H9 (cell line): Measurements from ENCODE around the gene SLC13A1. TPM values are rescaled to one million over a fixed set of nuclear protein-coding genes. Genes with fewer than 3 reads are reported as not detected.

Experiments
- DNase-seq: peaks from one replicate; pipeline ENCODE4 v3.0.0-alpha.2; 2017
- H2AFZ ChIP-seq: one replicate; pipeline ENCODE4 v1.6.1; 2013; ENCODE audit warnings: mild to moderate bottlenecking, low read length, control low read depth, moderate library complexity
- H2AK5ac ChIP-seq: 2 replicates; pipeline ENCODE4 v1.6.1; 2013; ENCODE audit warnings: low read length, control low read depth, mixed read lengths; ENCODE audit not compliant: insufficient read length
- H2BK120ac ChIP-seq: one replicate; pipeline ENCODE4 v1.6.1; 2013; ENCODE audit warnings: low read depth, mild to moderate bottlenecking, low read length, control low read depth, inconsistent platforms; ENCODE audit not compliant: poor library complexity, severe bottlenecking
- H2BK12ac ChIP-seq: 2 replicates; pipeline ENCODE4 v1.6.1; 2013; ENCODE audit warnings: low read length, control low read depth, mixed read lengths, low read depth; ENCODE audit not compliant: insufficient read length
- H2BK15ac ChIP-seq: 2 replicates; pipeline ENCODE4 v1.6.1; 2013; ENCODE audit warnings: low read depth, low read length, control low read depth
- H2BK20ac ChIP-seq: one replicate; pipeline ENCODE4 v1.6.1; 2013; ENCODE audit warnings: low read depth, mild to moderate bottlenecking, low read length, control low read depth, inconsistent platforms; ENCODE audit not compliant: poor library complexity, severe bottlenecking
- H2BK5ac ChIP-seq: 2 replicates; pipeline ENCODE4 v1.6.1; 2013; ENCODE audit warnings: low read length, control low read depth, mixed read lengths; ENCODE audit not compliant: insufficient read length
- H3K14ac ChIP-seq: 2 replicates; pipeline ENCODE4 v1.6.1; 2013; ENCODE audit warnings: low read length, control low read depth; ENCODE audit not compliant: insufficient read depth
- H3K18ac ChIP-seq: 2 replicates; pipeline ENCODE4 v1.6.1; 2013; ENCODE audit warnings: low read depth, mild to moderate bottlenecking, mixed read lengths, low read length, control low read depth; ENCODE audit not compliant: insufficient read length
- H3K23ac ChIP-seq: 2 replicates; pipeline ENCODE4 v1.6.1; 2013; ENCODE audit warnings: low read length, control low read depth, mixed read lengths, low read depth; ENCODE audit not compliant: insufficient read length
- H3K23me2 ChIP-seq: 2 replicates; pipeline ENCODE4 v1.6.1; 2013; ENCODE audit warnings: low read depth, mild to moderate bottlenecking, mixed read lengths, low read length, control low read depth; ENCODE audit not compliant: insufficient read length, poor library complexity, severe bottlenecking
- H3K27ac ChIP-seq: 2 replicates; pipeline ENCODE4 v1.5.1; 2013; ENCODE audit warnings: low read length, control low read depth, mixed read lengths, low read depth; ENCODE audit not compliant: insufficient read length
- H3K27me3 ChIP-seq: 2 replicates; pipeline ENCODE4 v1.6.1; 2013; ENCODE audit warnings: low read length, control low read depth, inconsistent platforms; ENCODE audit not compliant: insufficient read depth
- H3K4ac ChIP-seq: 2 replicates; pipeline ENCODE4 v1.6.1; 2013; ENCODE audit warnings: low read depth, mild to moderate bottlenecking, control low read depth, inconsistent platforms, low read length, moderate library complexity
- H3K4me1 ChIP-seq: 2 replicates; pipeline ENCODE4 v1.6.1; 2013; ENCODE audit warnings: low read length, control low read depth, inconsistent platforms; ENCODE audit not compliant: insufficient read depth
- H3K4me2 ChIP-seq: 2 replicates; pipeline ENCODE4 v1.6.1; 2013; ENCODE audit warnings: low read length, control low read depth, mixed read lengths; ENCODE audit not compliant: insufficient read length, insufficient read depth
- H3K56ac ChIP-seq: 2 replicates; pipeline ENCODE4 v1.6.1; 2013; ENCODE audit warnings: low read depth, mild to moderate bottlenecking, mixed read lengths, low read length, control low read depth; ENCODE audit not compliant: insufficient read length
- H3K79me1 ChIP-seq: 2 replicates; pipeline ENCODE4 v1.6.1; 2013; ENCODE audit warnings: low read depth, mild to moderate bottlenecking, moderate library complexity, low read length, control low read depth, inconsistent platforms; ENCODE audit not compliant: insufficient read depth, poor library complexity, severe bottlenecking
- H3K79me2 ChIP-seq: 2 replicates; pipeline ENCODE4 v1.6.1; 2013; ENCODE audit warnings: low read length, control low read depth, inconsistent platforms; ENCODE audit not compliant: insufficient read depth
- H3K9ac ChIP-seq: 2 replicates; pipeline ENCODE4 v1.6.1; 2013; ENCODE audit warnings: low read length, control low read depth, mixed read lengths; ENCODE audit not compliant: insufficient read length; ENCODE audit errors: extremely low read depth
- H3K9me3 ChIP-seq: one replicate; pipeline ENCODE4 v1.6.1; 2013; ENCODE audit warnings: low read depth, low read length, inconsistent platforms; ENCODE audit not compliant: control insufficient read depth
- H3T11ph ChIP-seq: one replicate; pipeline ENCODE4 v1.6.1; 2013; ENCODE audit warnings: mild to moderate bottlenecking, low read length, control low read depth, inconsistent platforms
- H4K20me1 ChIP-seq: one replicate; pipeline ENCODE4 v1.6.1; 2013; ENCODE audit not compliant: control insufficient read depth, insufficient read length, insufficient read depth
- H4K5ac ChIP-seq: 2 replicates; pipeline ENCODE4 v1.6.1; 2013; ENCODE audit warnings: low read depth, mild to moderate bottlenecking, mixed read lengths, low read length, control low read depth; ENCODE audit not compliant: insufficient read length
- H4K8ac ChIP-seq: replicated peaks from 2 replicates; pipeline ENCODE4 v1.6.1; 2013; ENCODE audit warnings: low read length, control low read depth, mixed read lengths, low read depth; ENCODE audit not compliant: insufficient read length
- H4K91ac ChIP-seq: 2 replicates; pipeline ENCODE4 v1.6.1; 2013; ENCODE audit warnings: low read depth, mild to moderate bottlenecking, moderate library complexity, mixed read lengths, low read length, control low read depth; ENCODE audit not compliant: insufficient read length
- H3K27ac Mint-ChIP-seq, 3 experiments: 2 replicates in 2 of 3; 3 replicates in 1 of 3; pipeline ENCODE4 v1.8.0; 2020 to 2021; ENCODE audit warnings: mixed read lengths in 3 of 3, mild to moderate bottlenecking in 1 of 3, moderate library complexity in 1 of 3
- H3K27me3 Mint-ChIP-seq: 2 replicates; pipeline ENCODE4 v1.8.0; 2021; ENCODE audit warnings: low read depth, mild to moderate bottlenecking, moderate library complexity, mixed read lengths
- H3K36me3 Mint-ChIP-seq, 3 experiments: 2 replicates in 2 of 3; 3 replicates in 1 of 3; pipeline ENCODE4 v1.8.0; 2020 to 2021; ENCODE audit warnings: low read depth in 3 of 3, mixed read lengths in 3 of 3; ENCODE audit not compliant: insufficient read depth in 1 of 3
- H3K4me1 Mint-ChIP-seq, 2 experiments: 2 replicates each; pipeline ENCODE4 v1.8.0; 2020; ENCODE audit warnings: mixed read lengths in 2 of 2
- H3K4me3 Mint-ChIP-seq, 2 experiments: 2 replicates in 1 of 2; 3 replicates in 1 of 2; pipeline ENCODE4 v1.8.0; 2020 to 2021; ENCODE audit warnings: mild to moderate bottlenecking in 2 of 2, mixed read lengths in 2 of 2, moderate library complexity in 1 of 2
- H3K9me3 Mint-ChIP-seq, 2 experiments: 2 replicates in 1 of 2; 3 replicates in 1 of 2; pipeline ENCODE4 v1.8.0; 2020; ENCODE audit warnings: mild to moderate bottlenecking in 2 of 2, mixed read lengths in 2 of 2, moderate library complexity in 1 of 2
- WGBS: extraction: QIAGEN DNeasy Blood & Tissue Kit; methylation state at CpG from one replicate; pipeline ENCODE4 v1.1.7; 2013; ENCODE audit warnings: missing lambda C conversion rate, low lambda C conversion rate, mixed read lengths; ENCODE audit not compliant: insufficient read length; ENCODE audit errors: extremely low coverage; 5-methylcytosine and 5-hydroxymethylcytosine counted together
- total RNA-seq: library from RNA; stranded (reverse); gene quantifications from 2 replicates; pipeline ENCODE4 v1.2.1, GENCODE V29; 2021
- TF ChIP-seq, protein P1 (sequence below): fragments of 200-600 bp; sonication (generic); conservative IDR thresholded peaks from 3 replicates; pipeline ENCODE4 v1.8.0; 2021; ENCODE audit warnings: antibody characterized with exemption, mild to moderate bottlenecking

Gene SLC13A1
- total RNA-seq, 1 experiment from 2014 or later: not detected

DNA sequence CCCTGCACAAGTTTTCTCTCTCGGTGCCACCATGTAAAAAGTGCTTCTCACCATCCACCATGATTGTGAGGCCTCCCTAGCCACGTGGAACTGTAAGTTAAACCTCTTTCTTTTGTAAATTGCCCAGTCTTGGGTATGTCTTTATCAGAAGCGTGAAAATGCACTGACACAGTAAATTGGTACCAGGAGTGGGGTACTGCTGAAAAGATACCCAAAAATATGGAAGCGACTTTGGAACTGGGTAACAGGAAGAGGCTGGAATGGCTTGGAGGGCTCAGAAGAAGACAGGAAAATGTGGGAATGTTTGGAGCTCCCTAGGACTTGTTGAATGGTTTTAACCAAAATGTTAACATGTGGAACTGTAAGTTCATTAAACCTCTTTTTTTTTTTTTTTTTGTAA is 15.6 kb upstream of the SLC13A1 start:
- Histone ChIP-seq H3K27me3 (no peaks in the 10 kb centered on the region), H2AFZ (no peak overlapping the region), H4K5ac (no peak overlapping the region), H2BK12ac (no peak overlapping the region), H3K4me2 (no peak overlapping the region), H3K14ac (no peak overlapping the region), H3K4me1 (no peaks in the 10 kb centered on the region), H2AK5ac (no peak overlapping the region), H3K23ac (no peak overlapping the region), H2BK20ac (no peak overlapping the region), H2BK5ac (no peak overlapping the region), H3K9ac (no peak overlapping the region), H3K4ac (no peak overlapping the region), H4K91ac (no peak overlapping the region), H2BK120ac (no peak overlapping the region), H3K79me2 (no peaks in the 10 kb centered on the region), H3K27ac (no peak overlapping the region), H4K8ac (no peak overlapping the region), H3K23me2 (no peaks in the 10 kb centered on the region), H4K20me1 (no peaks in the 10 kb centered on the region), H2BK15ac (no peak overlapping the region), H3K9me3 (no peaks in the 10 kb centered on the region), H3K79me1 (no peaks in the 10 kb centered on the region), H3K56ac (no peak overlapping the region), H3T11ph (no peak overlapping the region), H3K18ac (no peak overlapping the region)
- peaks cover 16 to 46% (median 20%) of the 10 kb centered on the region in 3 experiments for H3K36me3 Mint-ChIP-seq
- peaks cover 28 to 40% of the 10 kb centered on the region in 2 experiments for H3K9me3 Mint-ChIP-seq
- H3K27me3 Mint-ChIP-seq: no peaks in the 10 kb centered on the region
- no CpG with 5 or more reads among the region's 4 CpGs for WGBS
- DNase-seq: no peak
- no peak overlapping the region for H3K27ac Mint-ChIP-seq
- no peak overlapping the region for H3K4me3 Mint-ChIP-seq
- TF ChIP-seq, protein P1, sequence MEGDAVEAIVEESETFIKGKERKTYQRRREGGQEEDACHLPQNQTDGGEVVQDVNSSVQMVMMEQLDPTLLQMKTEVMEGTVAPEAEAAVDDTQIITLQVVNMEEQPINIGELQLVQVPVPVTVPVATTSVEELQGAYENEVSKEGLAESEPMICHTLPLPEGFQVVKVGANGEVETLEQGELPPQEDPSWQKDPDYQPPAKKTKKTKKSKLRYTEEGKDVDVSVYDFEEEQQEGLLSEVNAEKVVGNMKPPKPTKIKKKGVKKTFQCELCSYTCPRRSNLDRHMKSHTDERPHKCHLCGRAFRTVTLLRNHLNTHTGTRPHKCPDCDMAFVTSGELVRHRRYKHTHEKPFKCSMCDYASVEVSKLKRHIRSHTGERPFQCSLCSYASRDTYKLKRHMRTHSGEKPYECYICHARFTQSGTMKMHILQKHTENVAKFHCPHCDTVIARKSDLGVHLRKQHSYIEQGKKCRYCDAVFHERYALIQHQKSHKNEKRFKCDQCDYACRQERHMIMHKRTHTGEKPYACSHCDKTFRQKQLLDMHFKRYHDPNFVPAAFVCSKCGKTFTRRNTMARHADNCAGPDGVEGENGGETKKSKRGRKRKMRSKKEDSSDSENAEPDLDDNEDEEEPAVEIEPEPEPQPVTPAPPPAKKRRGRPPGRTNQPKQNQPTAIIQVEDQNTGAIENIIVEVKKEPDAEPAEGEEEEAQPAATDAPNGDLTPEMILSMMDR: no peak
- H3K4me1 Mint-ChIP-seq: peaks cover 12 to 13% of the 10 kb centered on the region in 2 experiments
